ENCODE data around the gene UBA5. TPM values are rescaled to one million over a fixed set of nuclear protein-coding genes. Genes with fewer than 3 reads are reported as not detected.
A peak's percentile ranks its signal among the peaks of the same experiment; 100 is the strongest.

The UBA5 gene
- total and polyA plus RNA-seq, 2 of the 13 experiments (the other 11 are each of a cell fraction or from before 2014, with no cell fraction given), result 30.2 to 46.8 TPM

GRCh38 chr3:132660052-132660810, at the start of gene UBA5 (continued):
- no peak for TF ChIP-seq ZNF710 (CRISPR knock-in tag; IDR thresholded peaks at IDR 0.05; ENCODE audit: borderline replicate concordance)
- TF ChIP-seq ATF7 (IDR thresholded peaks at IDR 0.05), result no peak
- no peak for TF ChIP-seq ATF7 (CRISPR knock-in tag; IDR thresholded peaks at IDR 0.05)
- TF ChIP-seq BRD4 (CRISPR knock-in tag; IDR thresholded peaks at IDR 0.05), result peak; percentile 82
- peak; percentile 81 for TF ChIP-seq POLR2G (IDR thresholded peaks at IDR 0.05; ENCODE audit: low read depth, low read length)
- TF ChIP-seq SMAD3 (CRISPR knock-in tag; IDR thresholded peaks at IDR 0.05), result peak; percentile 38; the same call in 1 of the 2 replicates
- TF ChIP-seq DPF2 (CRISPR knock-in tag; IDR thresholded peaks at IDR 0.05; ENCODE audit: borderline replicate concordance, low read depth), result no peak
- TF ChIP-seq RXRB (CRISPR knock-in tag; IDR thresholded peaks at IDR 0.05; ENCODE audit: borderline replicate concordance), result 0 out of 2 replicates have a peak, but pooled peaks have one; percentile 26
- TF ChIP-seq THYN1 (CRISPR knock-in tag; IDR thresholded peaks at IDR 0.05; ENCODE audit: borderline replicate concordance, low read depth), result no peak
- TF ChIP-seq PHF21A (CRISPR knock-in tag; IDR thresholded peaks at IDR 0.05), result peak; percentile 76
- TF ChIP-seq POLR2AphosphoS5 (IDR thresholded peaks at IDR 0.05; ENCODE audit: low read depth, low read length), result peak; percentile 64
- peak; percentile 93 for TF ChIP-seq SRY (CRISPR knock-in tag; IDR thresholded peaks at IDR 0.05)
- TF ChIP-seq ZBTB7B (CRISPR knock-in tag; IDR thresholded peaks at IDR 0.05), result peak; percentile 63
- peak; percentile 52; the same call in 1 of the 2 replicates for TF ChIP-seq ZNF235 (CRISPR knock-in tag; IDR thresholded peaks at IDR 0.05; ENCODE audit: borderline replicate concordance)
- peak; percentile 96 for TF ChIP-seq ZNF501 (CRISPR knock-in tag; IDR thresholded peaks at IDR 0.05)
- no peak for TF ChIP-seq HMGA1 (CRISPR knock-in tag; conservative IDR thresholded peaks at IDR 0.05)
- TF ChIP-seq MTA3 (CRISPR knock-in tag; IDR thresholded peaks at IDR 0.05), result peak; percentile 18; the same call in 1 of the 2 replicates
- TF ChIP-seq, protein P1, sequence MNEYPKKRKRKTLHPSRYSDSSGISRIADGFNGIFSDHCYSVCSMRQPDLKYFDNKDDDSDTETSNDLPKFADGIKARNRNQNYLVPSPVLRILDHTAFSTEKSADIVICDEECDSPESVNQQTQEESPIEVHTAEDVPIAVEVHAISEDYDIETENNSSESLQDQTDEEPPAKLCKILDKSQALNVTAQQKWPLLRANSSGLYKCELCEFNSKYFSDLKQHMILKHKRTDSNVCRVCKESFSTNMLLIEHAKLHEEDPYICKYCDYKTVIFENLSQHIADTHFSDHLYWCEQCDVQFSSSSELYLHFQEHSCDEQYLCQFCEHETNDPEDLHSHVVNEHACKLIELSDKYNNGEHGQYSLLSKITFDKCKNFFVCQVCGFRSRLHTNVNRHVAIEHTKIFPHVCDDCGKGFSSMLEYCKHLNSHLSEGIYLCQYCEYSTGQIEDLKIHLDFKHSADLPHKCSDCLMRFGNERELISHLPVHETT (CRISPR knock-in tag; conservative IDR thresholded peaks at IDR 0.05), result 0 out of 2 replicates have a peak, but pooled peaks have one; percentile 61
- TF ChIP-seq, protein P2, sequence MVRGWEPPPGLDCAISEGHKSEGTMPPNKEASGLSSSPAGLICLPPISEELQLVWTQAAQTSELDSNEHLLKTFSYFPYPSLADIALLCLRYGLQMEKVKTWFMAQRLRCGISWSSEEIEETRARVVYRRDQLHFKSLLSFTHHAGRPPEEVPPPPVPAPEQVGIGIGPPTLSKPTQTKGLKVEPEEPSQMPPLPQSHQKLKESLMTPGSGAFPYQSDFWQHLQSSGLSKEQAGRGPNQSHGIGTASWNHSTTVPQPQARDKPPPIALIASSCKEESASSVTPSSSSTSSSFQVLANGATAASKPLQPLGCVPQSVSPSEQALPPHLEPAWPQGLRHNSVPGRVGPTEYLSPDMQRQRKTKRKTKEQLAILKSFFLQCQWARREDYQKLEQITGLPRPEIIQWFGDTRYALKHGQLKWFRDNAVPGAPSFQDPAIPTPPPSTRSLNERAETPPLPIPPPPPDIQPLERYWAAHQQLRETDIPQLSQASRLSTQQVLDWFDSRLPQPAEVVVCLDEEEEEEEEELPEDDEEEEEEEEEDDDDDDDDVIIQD (CRISPR knock-in tag; IDR thresholded peaks at IDR 0.05; ENCODE audit: low read depth), result no peak
- TF ChIP-seq ZBTB37 (CRISPR knock-in tag; IDR thresholded peaks at IDR 0.05), result no peak
- 0 out of 2 replicates have a peak, but pooled peaks have one; percentile 5 for TF ChIP-seq FOSL1 (CRISPR knock-in tag; IDR thresholded peaks at IDR 0.05; ENCODE audit: borderline replicate concordance)
- TF ChIP-seq HOXA3 (CRISPR knock-in tag; IDR thresholded peaks at IDR 0.05), result peak; percentile 71; the same call in 1 of the 2 replicates
- no peak for TF ChIP-seq ZSCAN5A (CRISPR knock-in tag; IDR thresholded peaks at IDR 0.05; ENCODE audit: borderline replicate concordance)

Measured in HepG2 (cell line).